ENCODE measurements around the gene MST1R.
"Not testable (repeated sequence)": the region's sequence is repeated elsewhere in the genome, so short reads cannot be mapped to it uniquely, and the experiment has no call there.

The MST1R gene

GRCh38 chr3:49903451-49904424 is at the start of gene MST1R:
Gene MST1R (minus strand): TSS chr3:49903873. CDS start chr3:49903609, 264 bp downstream.
- DNase-seq (ENCODE audit: low spot score): peak; percentile 94

GRCh38 chr3:49952924-49953323 is 49.3 kb upstream of the MST1R start:
- DNase-seq (ENCODE audit: low spot score): no peak

DNA sequence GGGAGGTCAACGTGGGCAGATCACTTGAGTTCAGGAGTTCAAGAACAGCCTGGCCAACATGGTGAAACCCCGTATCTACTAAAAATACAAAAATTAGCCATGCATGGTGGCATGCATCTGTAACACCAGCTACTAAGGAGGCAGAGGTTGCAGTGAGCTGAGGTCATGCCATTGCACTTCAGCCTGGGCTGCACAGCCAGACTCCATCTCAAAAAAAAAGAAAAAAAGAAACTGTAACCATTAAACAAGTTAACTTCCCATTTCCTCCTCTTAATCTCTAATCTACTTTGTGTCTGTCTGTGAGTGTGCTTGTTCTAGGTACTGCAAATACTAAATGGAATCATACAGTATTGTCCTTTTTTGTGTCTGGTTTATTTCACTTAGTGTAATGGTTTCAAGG is 39.0 kb upstream of the MST1R start:
- no peak for DNase-seq (ENCODE audit: low spot score)

DNA sequence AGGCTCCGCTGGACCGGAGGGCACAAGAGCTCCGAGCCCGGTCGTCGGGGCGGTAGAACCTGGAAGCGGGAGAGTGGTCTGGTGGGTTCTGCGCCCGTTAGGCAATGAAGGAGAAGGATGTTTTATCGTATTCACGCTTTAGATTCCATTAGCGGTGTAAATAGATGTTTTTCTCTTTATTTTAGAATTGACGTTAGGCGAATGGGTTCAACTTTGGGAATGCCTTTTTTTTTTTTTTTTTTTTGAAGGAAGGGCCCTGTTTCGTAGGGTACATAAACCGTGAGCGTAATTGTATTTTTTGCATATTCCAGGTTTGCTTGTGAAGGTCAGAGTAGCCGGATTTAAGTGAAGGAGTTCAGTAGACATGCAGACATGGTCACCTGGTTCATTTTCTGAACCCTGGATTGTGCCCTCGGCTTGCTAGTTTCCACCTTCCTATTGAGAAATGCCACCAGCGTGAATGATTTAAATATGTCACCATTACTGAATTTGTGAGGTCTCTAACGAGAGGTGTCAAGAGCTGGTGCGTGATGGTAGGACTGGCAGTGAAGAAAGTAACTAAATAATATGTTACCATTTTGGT is 37.1 kb upstream of the MST1R start:
- no peak for DNase-seq (ENCODE audit: low spot score)

- peak; percentile 97 for DNase-seq (ENCODE audit: low spot score)
These were observed 36.4 kb upstream of the MST1R start, which contains the start of gene RBM6 for GRCh38 chr3:49939858-49940666. Gene RBM6 (plus strand): TSS chr3:49940150. CDS start chr3:49962642, 22,492 bp downstream.

GRCh38 chr3:49937090-49937489 is 33.4 kb upstream of the MST1R start:
- no peak for DNase-seq (ENCODE audit: low spot score)

DNA sequence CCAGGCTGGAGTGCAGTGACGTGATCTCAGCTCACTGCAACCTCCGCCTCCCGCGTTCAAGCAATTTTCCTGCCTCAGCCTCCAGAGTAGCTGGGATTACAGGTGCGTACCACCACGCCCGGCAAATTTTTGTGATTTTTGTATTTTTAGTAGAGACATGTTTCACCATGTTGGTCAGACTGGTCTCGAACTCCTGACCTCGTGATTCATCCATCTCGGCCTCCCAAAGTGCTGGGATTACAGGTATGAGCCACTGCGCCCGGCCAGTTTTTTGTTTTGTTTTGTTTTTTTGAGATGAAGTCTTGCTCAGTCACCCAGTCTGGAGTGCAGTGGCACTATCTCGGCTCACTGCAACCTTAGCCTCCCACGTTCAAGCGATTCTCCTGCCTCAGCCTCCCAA is 28.6 kb upstream of the MST1R start:
- DNase-seq (ENCODE audit: low spot score): not testable (repeated sequence)

- no peak for DNase-seq (ENCODE audit: low spot score)
These were observed 27.2 kb upstream of the MST1R start for GRCh38 chr3:49930922-49931321.

GRCh38 chr3:49930168-49930690 is 26.6 kb upstream of the MST1R start:
- no peak for DNase-seq (ENCODE audit: low spot score)

DNA sequence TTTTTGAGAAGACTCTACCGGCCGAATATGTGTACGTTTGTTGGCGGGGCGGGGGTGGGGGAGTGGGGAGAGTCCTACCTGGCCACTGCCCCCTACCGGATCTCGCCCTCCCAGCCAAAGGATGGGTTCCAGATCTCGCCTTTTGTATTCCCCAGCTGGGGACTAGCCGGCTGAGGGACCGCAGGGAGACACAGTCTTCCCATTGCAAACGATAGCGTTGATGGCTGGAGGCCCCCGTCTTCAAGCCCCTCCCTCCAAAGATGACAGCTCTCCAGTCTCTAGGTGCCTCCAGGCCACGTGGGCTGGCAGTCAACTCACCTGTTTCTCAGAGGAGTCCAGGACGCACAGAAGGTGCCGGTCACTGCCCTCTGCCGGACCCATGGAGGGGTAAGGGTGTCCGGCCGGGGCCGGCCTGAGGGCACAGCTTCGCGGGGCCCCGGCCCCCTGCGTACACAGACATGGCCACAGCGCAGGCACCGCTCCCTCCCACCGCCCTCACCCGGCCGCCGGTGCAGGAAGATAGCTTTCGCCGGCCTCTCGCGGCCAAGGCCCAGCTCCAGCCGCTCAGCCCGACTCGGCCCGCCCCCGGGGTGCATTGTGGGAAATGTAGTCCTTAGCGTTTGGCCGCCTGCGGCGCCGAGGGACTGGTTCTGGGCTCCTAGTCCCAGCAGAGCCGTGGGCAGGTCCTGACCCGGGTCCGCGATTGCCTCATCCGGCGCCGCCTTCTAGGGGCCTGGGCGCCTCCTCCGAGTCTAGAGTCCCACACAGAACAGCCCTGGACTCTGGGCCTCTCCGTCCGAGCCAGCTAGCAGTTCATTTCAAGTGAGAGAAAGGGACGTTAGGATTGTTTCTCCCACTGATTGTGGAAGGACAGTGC is 25.9 kb upstream of the MST1R start, which contains the start of gene MON1A:
Gene MON1A, minus strand, starts transcription at position 521 of the 877 bp plus-strand sequence. CDS start 16,465 bp downstream, outside the sequence.
- peak; percentile 80 for DNase-seq (ENCODE audit: low spot score)

DNA sequence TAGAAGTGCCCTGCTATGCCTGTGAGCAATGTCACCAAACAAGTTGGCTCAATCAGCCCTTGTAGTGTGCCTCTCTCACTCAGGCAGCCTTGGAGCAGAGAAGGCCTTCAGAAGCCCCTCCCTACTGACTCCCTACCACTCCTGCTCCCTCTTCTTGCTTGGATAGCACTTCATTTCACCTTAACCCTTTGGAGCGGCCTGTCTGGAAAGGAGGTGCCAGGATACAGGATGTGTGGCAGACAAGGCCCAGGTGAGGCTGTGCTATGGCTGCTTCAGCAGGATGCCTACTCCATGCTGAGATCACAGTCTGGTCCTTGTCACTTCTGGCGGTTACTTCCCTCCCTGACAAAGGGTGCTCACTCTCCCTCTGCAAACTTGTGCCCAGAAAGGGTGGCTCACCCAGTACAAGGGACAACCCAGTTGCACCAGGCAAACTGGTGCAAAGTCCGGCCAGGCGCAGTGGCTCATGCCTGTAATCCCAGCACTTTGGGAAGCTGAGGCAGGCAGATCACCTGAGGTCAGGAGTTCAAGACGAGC is 24.9 kb upstream of the MST1R start:
- no peak for DNase-seq (ENCODE audit: low spot score)

DNA sequence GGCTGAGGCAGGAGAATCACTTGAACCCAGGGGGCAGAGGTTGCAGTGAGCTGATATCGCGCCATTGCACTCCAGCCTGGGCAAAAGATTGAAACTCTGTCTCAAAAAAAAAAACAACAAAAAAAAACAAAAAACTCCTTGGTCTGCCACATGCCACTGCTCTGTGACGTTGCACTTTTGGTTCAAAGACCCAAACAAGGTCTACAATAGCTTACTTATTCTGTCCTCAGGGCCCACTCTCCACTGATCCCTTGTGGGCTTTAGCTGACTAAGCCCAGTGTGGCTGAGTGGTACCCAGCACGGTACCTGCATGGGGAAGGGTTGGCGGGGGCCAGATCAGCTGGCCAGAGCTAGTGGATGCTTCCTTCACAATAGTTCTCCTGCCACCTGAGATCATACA is 24.1 kb upstream of the MST1R start:
- no peak for DNase-seq (ENCODE audit: low spot score)

DNA sequence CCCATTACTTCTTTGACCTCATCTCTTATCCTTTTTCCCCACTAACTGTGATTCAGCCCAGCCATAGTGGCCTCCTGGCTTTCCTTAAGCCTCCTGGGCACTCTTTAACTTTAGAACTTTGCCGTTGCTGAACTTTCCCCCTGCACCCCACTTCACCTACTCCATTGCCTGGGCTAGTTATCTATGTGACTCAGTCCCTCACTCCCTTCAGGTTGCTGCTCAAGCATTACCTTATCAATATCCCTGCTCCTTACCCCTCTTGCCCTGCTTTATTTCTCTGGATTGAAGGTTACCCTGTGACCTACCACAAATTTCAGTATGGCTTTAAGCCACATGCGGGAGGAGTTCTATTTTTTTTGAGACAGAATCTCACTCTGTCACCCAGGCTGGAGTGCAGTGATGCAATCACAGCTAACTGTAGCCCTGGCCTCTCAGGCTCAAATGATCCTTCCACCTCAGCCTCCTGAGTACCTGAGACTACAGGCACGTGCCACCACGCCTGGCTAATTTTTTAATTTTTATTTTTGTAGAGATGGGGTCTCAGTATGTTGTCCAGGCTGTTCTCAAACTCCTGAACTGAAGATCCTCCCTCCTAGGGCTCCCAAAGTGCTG is 22.6 kb upstream of the MST1R start:
- DNase-seq (ENCODE audit: low spot score): no peak

DNA sequence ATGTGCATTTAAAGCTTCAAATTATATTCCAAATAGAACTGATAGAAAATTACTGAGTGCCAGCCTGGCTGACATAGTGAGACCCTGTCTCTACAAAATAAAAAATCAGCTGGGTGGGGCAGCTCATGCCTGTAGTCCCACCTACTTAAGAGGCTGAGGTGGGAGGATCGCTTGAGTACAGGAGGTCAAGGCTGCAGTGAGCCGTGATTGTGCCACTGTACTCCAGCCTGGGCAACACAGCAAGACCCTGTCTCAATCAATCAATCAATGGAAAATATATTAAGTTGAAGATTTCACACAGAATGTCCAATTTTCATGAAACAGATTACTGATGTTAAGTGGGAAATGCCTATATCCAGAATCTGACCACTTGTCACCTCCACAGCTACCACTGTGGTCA is 21.8 kb upstream of the MST1R start:
- no peak for DNase-seq (ENCODE audit: low spot score)

- no peak for DNase-seq (ENCODE audit: low spot score)
These were observed 21.0 kb upstream of the MST1R start for GRCh38 chr3:49924683-49925082.

- not testable (repeated sequence) for DNase-seq (ENCODE audit: low spot score)
These were observed 14.3 kb upstream of the MST1R start for GRCh38 chr3:49917806-49918590.

DNA sequence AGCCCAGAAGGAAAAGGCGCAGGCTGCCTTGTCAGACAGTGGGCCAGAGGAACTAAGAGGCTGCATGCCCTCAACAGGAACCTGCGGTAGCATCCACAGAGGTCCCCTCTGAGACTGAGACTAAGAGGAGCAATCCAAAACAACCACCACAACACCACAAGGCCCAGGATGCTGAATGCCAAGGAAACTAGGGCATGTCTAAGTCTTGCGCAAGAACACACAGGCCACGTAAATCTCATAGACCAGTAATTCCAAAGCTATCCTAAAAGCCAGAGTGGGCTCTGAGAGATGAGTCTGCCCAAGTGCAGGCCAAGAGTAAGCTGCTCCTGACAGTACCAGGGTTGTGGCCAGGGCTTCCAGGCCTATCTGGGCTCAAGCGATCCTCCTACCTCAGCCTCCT is 13.0 kb upstream of the MST1R start:
- DNase-seq (ENCODE audit: low spot score): no peak

DNA sequence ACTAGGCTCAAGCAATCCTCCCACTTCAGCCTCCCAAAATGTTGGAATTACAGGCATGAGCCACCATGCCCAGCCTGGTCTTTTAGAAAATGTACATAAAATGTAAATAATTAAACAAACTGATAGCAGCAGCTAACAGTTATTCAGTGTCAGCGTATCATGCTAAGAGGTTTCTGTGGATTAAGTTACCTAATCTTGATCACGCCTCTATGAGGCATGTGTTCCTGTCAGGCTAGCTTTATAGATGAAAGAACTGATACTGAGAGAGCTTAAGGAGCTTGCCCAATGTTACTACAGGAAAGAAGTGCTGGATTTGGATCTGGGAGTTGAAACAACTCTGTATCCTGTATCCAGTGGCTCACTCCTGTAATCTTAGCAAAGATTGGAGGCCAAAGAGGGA is 11.2 kb upstream of the MST1R start:
- no peak for DNase-seq (ENCODE audit: low spot score)

DNA sequence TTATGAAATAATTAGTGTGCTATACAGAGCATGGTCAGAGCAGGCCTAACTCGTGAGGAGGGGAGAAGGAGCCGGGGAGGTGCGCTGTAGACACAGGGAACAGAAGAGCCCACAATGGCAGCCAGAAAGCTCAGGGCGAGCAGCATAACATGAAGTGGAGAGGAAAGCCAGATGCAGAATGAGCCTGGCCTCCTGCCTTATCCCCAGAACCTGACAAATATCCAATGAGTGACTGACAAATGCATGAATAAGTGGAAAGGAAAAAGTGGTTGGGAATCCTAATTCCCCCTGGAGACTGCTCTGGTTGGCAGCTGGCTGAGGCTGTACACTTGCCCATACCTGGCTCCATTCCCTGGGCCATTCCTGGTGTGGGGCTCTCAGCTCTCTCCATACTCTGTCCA is 9.2 kb upstream of the MST1R start:
- DNase-seq (ENCODE audit: low spot score): no peak

Data from germinal center (tissue), 1 donor.